ENCODE data around the gene KIRREL2. TPM values are rescaled to one million over a fixed set of nuclear protein-coding genes. Genes with fewer than 3 reads are reported as not detected.
A peak's percentile ranks its signal among the peaks of the same experiment; 100 is the strongest.

Gene KIRREL2
- total and polyA plus RNA-seq, 9 of the 15 experiments (the other 6 are each of a cell fraction or from before 2014, with no cell fraction given), result 0.01 to 0.12 (median 0.09) TPM; not detected in 4

DNA sequence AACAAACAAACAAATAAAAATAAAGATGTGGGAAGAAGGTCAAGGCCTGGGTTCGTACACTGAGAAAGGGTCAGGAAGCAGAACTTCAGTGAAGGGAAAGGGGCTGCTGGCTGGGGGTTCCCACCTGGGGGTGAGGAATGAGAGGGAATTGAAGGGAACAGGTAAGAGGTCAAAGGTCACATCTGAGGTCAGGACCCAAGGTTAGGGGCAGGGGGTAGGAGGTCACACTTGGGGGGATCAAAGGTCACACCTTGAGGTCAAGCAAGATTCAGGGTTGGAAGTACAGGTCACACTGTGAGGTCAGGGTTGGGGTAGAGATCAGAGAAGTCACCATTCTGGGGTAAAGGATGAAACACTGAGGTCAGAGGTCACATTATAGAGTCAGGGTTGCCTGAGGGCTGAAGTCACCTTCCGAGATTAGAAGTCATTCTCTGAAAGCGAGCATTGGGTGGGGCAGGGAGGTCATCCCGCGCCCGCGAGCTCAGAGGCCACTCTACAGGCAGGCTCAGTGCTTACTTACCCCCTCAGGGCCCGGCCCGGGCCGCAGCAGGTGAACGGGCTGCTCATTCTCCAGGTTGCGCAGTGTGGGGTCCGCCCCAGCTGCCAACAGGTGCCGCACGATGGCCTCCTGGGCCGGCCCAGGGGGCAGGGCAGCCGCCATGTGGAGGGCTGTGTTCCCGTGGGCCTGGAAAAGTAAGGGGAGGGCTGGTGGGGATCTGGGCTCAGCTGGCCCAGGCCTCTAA is 32.8 kb downstream of the KIRREL2 start (continued):
- TF ChIP-seq KDM1A (IDR thresholded peaks at IDR 0.05) (0 out of 4 replicates have a peak, but pooled peaks of 1 of the 2 experiments have one; percentile 13), CHD1 (IDR thresholded peaks at IDR 0.05; ENCODE audit: low read length) (no peak), ZNF507 (tag; conservative IDR thresholded peaks at IDR 0.05) (no peak), XRCC5 (IDR thresholded peaks at IDR 0.05; ENCODE audit: low read depth, low read length) (no peak), RBFOX2 (IDR thresholded peaks at IDR 0.05; ENCODE audit: low read depth, low read length) (0 out of 2 replicates have a peak, but pooled peaks have one; percentile 15), PATZ1 (CRISPR knock-in tag; IDR thresholded peaks at IDR 0.05; ENCODE audit: borderline replicate concordance) (no peak), NR2C1 (IDR thresholded peaks at IDR 0.05) (peak; percentile 93), NR2C1 (tag; IDR thresholded peaks at IDR 0.05) (peak; percentile 92), TFAM (CRISPR knock-in tag; conservative IDR thresholded peaks at IDR 0.05) (no peak), TSC22D4 (tag; IDR thresholded peaks at IDR 0.05) (no peak), HDAC8 (tag; IDR thresholded peaks at IDR 0.05) (no peak), CTCF (IDR thresholded peaks at IDR 0.05 in 2 of 3, conservative IDR thresholded peaks at IDR 0.05 in 1 of 3; ENCODE audit: insufficient read depth in 2 of 3, low read depth in 1 of 3, low read length in 3 of 3) (no peak), HEY1 (CRISPR knock-in tag; IDR thresholded peaks at IDR 0.05; ENCODE audit: borderline replicate concordance) (no peak), ZNF24 (IDR thresholded peaks at IDR 0.05) (no peak), NCOR1 (IDR thresholded peaks at IDR 0.05) (no peak), ZNF174 (CRISPR knock-in tag; IDR thresholded peaks at IDR 0.05) (no peak), ESRRA (IDR thresholded peaks at IDR 0.05; ENCODE audit: borderline replicate concordance, low read depth) (peak; percentile 65; the same call in 1 of the 2 replicates), MITF (IDR thresholded peaks at IDR 0.05) (no peak), ZNF592 (IDR thresholded peaks at IDR 0.05) (no peak)
